Testis (tissue), 2 donors: ENCODE measurements around the gene LFNG.

ENCODE experiments used
- CTCF ChIP-seq, 3 experiments: fragments of 450-650 bp in 2 of 3; fragments of 200-600 bp in 1 of 3; sonication (generic) in 1 of 3; IDR thresholded peaks; one replicate each; pipeline ENCODE4 v1.5.1; 2016 to 2019; ENCODE audit warnings: antibody characterized with exemption in 3 of 3, mild to moderate bottlenecking in 2 of 3, moderate library complexity in 1 of 3
- POLR2A ChIP-seq: fragments of 450-650 bp; IDR thresholded peaks from one replicate; pipeline ENCODE4 v1.6.1; 2017; ENCODE audit warnings: antibody characterized with exemption, mild to moderate bottlenecking, moderate library complexity

DNA sequence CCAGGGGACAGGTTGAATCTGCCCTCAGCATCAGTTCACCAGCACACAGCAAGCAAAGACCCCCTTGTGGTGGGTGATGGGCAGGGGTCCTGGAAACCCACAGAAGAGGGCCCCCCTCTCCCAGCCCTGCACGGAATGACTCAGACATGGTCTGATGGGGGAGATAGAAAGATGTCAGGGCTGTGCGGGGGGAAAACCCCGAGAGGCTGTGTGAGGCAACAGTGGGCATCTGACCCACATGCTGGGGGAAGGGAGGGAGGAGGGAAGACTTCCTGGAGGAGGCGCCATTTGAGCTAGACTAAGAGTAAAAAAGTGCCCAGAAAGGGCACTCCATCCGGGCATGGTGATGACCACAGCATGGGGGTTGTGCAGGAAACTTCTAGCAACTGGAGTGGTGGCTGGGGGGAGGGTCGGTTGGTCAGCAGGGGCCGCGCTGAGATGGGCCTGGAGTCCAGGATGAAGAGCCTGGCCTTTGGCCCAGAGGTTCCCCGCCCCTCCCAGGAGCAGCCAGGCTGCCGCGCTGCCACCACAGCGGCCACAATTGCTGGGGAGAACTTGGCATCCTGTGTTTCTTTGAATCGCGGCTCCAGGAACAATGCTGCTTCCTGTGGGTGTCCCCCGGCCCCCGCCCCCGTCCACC lies 2.5 kb downstream of the LFNG start:
- TF ChIP-seq CTCF (IDR thresholded peaks at IDR 0.05): no peak
- no peak for TF ChIP-seq POLR2A
